22Rv1 (cell line): ENCODE data around the gene NFKBIE.

ENCODE experiments used
- H3K27ac ChIP-seq: fragments of 450-650 bp; 2 replicates; pipeline ENCODE4 v1.5.1; 2017
- ZFX ChIP-seq: fragments of 450-650 bp; IDR thresholded peaks from 2 replicates; pipeline ENCODE4 v1.6.1; 2017; ENCODE audit warnings: antibody characterized with exemption, borderline replicate concordance
- TF ChIP-seq, protein P1 (sequence below): fragments of 450-650 bp; IDR thresholded peaks from 2 replicates; pipeline ENCODE4 v1.5.1; 2017; ENCODE audit warnings: mild to moderate bottlenecking

The NFKBIE gene

DNA sequence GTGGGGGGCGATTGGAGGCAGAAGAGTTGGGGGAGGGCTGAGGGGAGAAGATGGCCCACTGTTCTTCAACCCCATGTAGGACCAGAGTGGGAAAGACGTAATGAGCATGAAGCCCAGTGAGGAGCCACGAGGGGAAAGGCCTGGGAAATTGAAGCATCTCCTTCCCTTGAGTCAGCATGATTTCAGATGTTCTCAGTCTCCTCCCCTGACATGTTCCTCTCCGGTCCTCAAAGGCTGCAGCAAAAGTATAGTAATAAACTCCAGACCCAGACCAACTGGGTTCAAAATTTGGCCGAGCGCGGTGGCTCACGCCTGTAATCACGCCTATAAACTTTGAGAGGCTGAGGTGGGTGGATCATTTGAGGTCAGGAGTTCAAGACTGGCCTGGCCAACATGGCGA, 1.9 kb upstream of the NFKBIE start:
- H3K27ac ChIP-seq = no peak overlapping the region
- TF ChIP-seq, protein P1, sequence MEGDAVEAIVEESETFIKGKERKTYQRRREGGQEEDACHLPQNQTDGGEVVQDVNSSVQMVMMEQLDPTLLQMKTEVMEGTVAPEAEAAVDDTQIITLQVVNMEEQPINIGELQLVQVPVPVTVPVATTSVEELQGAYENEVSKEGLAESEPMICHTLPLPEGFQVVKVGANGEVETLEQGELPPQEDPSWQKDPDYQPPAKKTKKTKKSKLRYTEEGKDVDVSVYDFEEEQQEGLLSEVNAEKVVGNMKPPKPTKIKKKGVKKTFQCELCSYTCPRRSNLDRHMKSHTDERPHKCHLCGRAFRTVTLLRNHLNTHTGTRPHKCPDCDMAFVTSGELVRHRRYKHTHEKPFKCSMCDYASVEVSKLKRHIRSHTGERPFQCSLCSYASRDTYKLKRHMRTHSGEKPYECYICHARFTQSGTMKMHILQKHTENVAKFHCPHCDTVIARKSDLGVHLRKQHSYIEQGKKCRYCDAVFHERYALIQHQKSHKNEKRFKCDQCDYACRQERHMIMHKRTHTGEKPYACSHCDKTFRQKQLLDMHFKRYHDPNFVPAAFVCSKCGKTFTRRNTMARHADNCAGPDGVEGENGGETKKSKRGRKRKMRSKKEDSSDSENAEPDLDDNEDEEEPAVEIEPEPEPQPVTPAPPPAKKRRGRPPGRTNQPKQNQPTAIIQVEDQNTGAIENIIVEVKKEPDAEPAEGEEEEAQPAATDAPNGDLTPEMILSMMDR = no peak
- TF ChIP-seq ZFX = no peak

DNA sequence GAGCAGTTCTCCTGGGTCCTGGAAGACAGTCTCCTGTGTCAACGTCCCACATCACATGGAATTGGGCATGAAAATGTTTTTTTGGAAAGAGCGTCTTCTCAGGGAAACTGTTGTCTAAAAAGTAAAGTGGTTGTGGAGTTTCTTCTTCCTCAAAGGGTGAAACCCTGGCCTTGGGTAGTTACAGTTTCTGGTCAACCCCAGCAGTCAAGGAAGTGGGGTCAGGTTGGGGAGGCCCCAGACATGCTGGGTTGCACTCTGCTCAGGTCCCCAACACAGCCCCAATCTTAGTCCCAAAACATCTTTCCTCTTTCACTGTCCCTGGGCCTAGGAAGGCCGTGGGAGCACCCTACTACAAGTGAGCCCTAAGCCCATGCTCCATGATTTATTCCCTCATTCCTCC, 996 bp upstream of the NFKBIE start:
- no peak overlapping the region for H3K27ac ChIP-seq
- TF ChIP-seq, protein P1 = no peak
- TF ChIP-seq ZFX = no peak

DNA sequence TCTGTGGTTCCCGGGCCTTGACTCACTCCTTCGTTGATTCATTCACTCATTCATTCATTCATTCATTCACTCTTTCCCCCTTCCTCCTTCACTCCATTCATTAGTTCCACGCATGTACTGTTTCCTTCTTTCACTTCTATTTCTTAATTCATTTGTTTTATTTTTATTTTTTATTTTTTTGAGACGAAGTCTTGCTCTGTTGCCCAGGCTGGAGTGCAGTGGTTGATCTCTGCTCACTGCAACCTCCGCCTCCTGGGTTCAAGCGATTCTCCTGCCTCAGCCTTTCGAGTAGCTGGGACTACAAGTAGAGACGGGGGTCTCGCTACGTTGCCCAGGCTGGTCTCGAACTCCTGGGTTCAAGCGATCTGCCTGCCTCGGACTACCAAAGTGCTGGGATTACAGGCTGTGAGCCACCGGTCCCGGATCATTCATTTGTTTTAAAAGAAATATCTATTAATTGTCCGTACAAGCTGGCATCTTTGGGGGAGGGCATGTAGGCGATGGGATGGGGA, 427 bp upstream of the NFKBIE start:
- TF ChIP-seq, protein P1 = no peak
- TF ChIP-seq ZFX = no peak
- peak overlapping the region; percentile 64 for H3K27ac ChIP-seq

DNA sequence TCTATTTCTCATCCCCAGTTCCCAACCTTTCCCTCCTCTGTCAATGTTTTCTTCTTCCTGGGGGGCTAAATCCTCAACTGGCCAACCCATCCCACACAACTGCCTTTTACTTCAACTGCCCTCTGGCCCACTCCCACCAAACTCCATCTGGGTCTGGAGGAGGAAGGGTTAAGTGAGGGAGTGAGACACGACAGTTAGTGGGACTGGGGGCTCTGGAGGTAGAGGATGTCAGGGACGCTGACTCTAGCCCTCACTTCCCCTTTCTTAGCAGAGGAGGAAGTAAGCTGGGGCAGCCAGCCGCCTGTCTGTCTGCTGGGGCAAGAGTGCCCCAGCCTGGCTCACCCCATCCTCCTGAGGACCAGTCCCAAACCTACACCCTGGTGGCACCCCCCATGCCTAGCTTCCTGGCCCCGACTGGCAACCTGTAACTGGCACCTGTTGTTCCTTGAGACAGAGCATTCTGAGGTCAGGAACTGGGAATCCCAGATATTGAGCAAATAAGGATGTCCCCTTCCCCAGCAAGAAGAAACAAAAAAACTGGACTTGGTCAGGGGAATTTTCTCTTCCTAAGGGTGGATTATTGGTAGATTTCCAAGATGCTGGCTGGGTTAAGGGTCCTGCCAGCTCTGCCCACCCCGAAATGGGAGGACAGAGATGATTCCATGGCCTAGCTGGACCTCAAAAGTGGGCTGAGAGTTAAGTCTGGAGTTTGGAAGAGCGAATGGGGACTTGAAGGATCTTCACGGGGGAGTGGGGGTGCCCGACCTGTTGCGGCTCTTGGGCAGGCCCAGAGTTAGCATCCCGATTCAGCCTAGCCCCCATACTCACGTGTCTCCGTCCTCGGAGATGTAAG, 971 bp downstream of the NFKBIE start:
- no peak for TF ChIP-seq ZFX
- TF ChIP-seq, protein P1 = no peak
- H3K27ac ChIP-seq = peak overlapping the region; percentile 64

DNA sequence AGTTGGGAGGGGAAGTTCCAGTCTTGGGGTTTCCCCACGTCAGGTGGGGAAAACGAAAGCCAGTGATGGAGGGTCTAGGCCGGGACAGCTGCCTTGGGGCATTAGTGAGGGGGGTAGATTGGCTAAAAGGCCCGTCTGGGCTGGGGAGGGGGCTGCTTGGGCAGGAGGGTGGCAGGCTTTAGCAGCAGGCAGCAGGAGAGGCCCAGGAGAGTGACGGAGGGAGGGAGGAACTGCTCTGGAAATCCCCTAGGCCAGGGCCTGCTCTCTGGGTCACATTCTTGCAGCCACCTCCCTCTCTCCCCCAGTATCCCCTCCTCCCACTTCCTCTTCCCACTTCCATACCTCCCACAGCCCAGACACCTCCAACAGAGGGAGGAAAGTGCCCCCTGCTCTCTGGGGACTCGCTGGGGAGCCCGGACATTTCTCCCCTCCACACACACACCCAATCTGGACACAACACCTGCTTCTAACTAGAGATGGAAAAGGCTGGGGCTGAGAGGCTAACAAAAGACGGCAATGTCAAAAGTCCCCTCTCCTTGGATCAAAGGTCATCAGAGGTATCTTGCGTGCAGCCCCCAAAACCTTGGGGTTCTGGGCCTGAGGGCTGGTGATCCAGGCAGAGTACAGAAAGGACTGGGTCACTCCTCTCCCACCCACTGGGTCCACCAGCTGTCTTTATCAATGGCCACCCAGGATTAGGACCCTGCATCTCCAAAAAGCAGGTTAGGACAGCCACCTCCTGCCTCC, 1.8 kb downstream of the NFKBIE start:
- no peak overlapping the region for H3K27ac ChIP-seq
- no peak for TF ChIP-seq ZFX
- TF ChIP-seq, protein P1 = no peak

DNA sequence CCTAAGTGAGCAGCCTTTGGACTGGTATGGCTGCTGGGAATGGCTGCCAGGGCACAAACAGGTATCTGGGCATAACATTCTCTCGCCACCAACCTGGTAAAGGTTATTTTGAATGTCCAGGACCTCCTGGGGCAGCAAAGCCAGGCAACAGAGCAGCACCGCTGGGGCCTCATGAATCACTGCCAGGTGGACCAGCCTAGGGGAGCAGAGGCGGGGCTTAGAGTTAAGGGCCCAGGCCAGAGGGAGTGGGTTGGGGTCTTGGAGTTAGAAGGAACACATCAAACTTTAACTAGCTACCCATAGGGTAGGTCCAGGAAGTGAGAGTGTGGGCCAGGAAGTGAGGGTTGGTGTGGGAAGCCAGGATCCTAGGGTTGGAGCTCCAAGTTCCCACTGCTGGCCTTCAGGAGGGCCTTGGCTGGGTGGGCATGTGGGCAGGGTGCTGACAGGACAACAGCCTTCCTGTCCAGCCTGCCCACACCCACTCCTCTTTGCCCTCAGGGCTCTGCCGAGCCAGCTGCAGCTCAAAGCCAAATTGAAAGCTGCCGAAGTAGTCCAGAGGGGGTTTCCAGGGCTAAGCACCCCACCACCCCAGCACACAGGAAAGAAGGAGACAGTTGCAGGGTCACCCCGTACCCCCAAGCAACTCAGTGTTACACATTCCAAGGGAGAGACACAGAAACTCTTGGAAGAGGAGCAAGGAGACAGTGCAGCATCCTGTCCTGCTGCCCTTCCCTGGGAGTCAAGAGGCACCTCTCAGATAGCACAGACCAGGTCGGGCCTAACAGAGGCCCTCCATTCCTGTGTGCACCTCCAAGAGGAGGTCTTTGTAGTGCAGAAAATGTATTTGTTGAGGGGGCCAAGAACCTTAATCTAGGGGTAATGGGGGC, 2.6 kb downstream of the NFKBIE start:
- H3K27ac ChIP-seq = no peak overlapping the region
- no peak for TF ChIP-seq ZFX
- TF ChIP-seq, protein P1 = no peak
